ENCODE data around the gene ANAPC1.
"Not testable (repeated sequence)": the region's sequence is repeated elsewhere in the genome, so short reads cannot be mapped to it uniquely, and the experiment has no call there.

DNA sequence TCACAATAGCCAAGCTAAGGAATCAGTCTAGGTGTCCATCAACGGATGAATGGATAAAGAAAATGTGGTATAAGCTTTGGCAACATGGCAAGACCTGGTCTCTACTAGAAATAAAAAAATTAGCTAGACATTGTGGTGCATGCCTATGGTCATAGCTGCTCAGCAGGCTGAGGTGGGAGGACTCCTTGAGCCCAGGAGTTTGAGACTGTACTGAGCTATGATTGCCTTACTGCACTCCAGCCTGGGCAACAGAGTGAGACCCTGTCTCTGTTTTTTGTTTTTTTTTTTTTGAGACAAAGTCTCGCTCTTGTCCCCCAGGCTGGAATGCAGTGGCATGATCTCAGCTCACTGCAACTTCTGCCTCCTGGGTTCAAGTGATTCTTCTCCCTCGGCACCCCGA lies 26.0 kb upstream of the ANAPC1 start:
- TF ChIP-seq POLR2A (IDR thresholded peaks at IDR 0.05; ENCODE audit: low read length); REST (IDR thresholded peaks at IDR 0.05); CTCF (IDR thresholded peaks at IDR 0.05); CEBPB (IDR thresholded peaks at IDR 0.05); BHLHE40 (IDR thresholded peaks at IDR 0.05; ENCODE audit: low read depth, low read length); CBX8 (IDR thresholded peaks at IDR 0.05); KDM5A (IDR thresholded peaks at IDR 0.05); ZSCAN20 (CRISPR knock-in tag; IDR thresholded peaks at IDR 0.05); NPAS2 (CRISPR knock-in tag; IDR thresholded peaks at IDR 0.05; ENCODE audit: borderline replicate concordance); ELK1 (IDR thresholded peaks at IDR 0.05; ENCODE audit: low read depth, low read length); KDM1A (IDR thresholded peaks at IDR 0.05; ENCODE audit: low read depth): not testable (repeated sequence)

Measured in A549 (cell line).